Calu3 (cell line): ENCODE results near the gene CRLF3. TPM values are rescaled to one million over a fixed set of nuclear protein-coding genes. Genes with fewer than 3 reads are reported as not detected.

Source experiments
- BruUV-seq: library from RNA; stranded (reverse); fragments of 400-500 nt; replicated peaks from 2 replicates; lab custom pipeline; 2021; lab: Mats Ljungman, UMichigan
- CTCF ChIA-PET: fragments of 300-600 bp; sonication (Branson Sonifier 250); formaldehyde crosslinking; loops from one replicate; lab custom pipeline; 2022; ENCODE audit warnings: antibody characterized with exemption; lab: Charles Lee
- DNase-seq: peaks from one replicate; pipeline ENCODE4 v3.0.0; 2022
- H3K27ac Mint-ChIP-seq: one replicate; pipeline ENCODE4 v1.8.0; 2022; ENCODE audit warnings: mixed read lengths; ENCODE audit not compliant: unreplicated experiment
- H3K27me3 Mint-ChIP-seq: one replicate; pipeline ENCODE4 v1.8.0; 2022; ENCODE audit warnings: mixed read lengths; ENCODE audit not compliant: unreplicated experiment
- H3K36me3 Mint-ChIP-seq: one replicate; pipeline ENCODE4 v1.8.0; 2022; ENCODE audit warnings: mild to moderate bottlenecking, moderate library complexity, mixed read lengths; ENCODE audit not compliant: insufficient read depth, unreplicated experiment
- H3K4me1 Mint-ChIP-seq: one replicate; pipeline ENCODE4 v1.8.0; 2022; ENCODE audit warnings: mild to moderate bottlenecking, low read depth, mixed read lengths; ENCODE audit not compliant: unreplicated experiment
- H3K4me3 Mint-ChIP-seq: one replicate; pipeline ENCODE4 v1.8.0; 2022; ENCODE audit warnings: mild to moderate bottlenecking, low read depth, moderate library complexity, mixed read lengths; ENCODE audit not compliant: unreplicated experiment
- H3K9me3 Mint-ChIP-seq: one replicate; pipeline ENCODE4 v1.8.0; 2022; ENCODE audit warnings: low read depth, mixed read lengths; ENCODE audit not compliant: unreplicated experiment
- CTCF ChIP-seq: fragments of 200-600 bp; IDR thresholded peaks from one replicate; pipeline ENCODE4 v1.8.0; 2022; ENCODE audit warnings: antibody characterized with exemption; ENCODE audit not compliant: unreplicated experiment
- intact Hi-C: fragments of 100-400 bp; cut with micrococcal nuclease; formaldehyde crosslinking; loops from one replicate; pipeline ENCODE4 v1.10.0; 2022; ENCODE audit not compliant: unreplicated experiment
- total RNA-seq: library from RNA; stranded (reverse); gene quantifications from 2 replicates; pipeline ENCODE4 v1.2.3, GENCODE V29; 2022

CRLF3 gene
- total RNA-seq, 1 experiment from 2014 or later: 11.5 TPM

GRCh38 chr17:30838202-30838807, 13.8 kb upstream of the CRLF3 start:
- Mint-ChIP-seq H3K4me1 (peaks cover 1% of the 10 kb centered on the region), H3K9me3 (no peaks in the 10 kb centered on the region), H3K36me3 (peaks cover 10% of the 10 kb centered on the region), H3K4me3 (no peak overlapping the region), H3K27me3 (no peaks in the 10 kb centered on the region), H3K27ac (no peak overlapping the region)
- no peak for DNase-seq
- intact Hi-C loops: no loop called here
- CTCF ChIA-PET: no interaction called here
- BruUV-seq: no TSS peak
- TF ChIP-seq CTCF: no peak

- no peaks in the 10 kb centered on the region for H3K9me3 Mint-ChIP-seq
- CTCF ChIA-PET: no interaction called here
Measured at GRCh38 chr17:30832438-30833124, 8.1 kb upstream of the CRLF3 start.

GRCh38 chr17:30831663-30832437, 7.4 kb upstream of the CRLF3 start, which contains the start of gene ATAD5:
Gene ATAD5 (plus strand): TSS chr17:30831966. CDS start chr17:30832348, 382 bp downstream.
- Mint-ChIP-seq H3K27me3 (no peaks in the 10 kb centered on the region), H3K9me3 (no peaks in the 10 kb centered on the region), H3K27ac (peak within 1 kb of the TSS; percentile 93), H3K36me3 (peaks cover 29% of the 10 kb centered on the region), H3K4me1 (peaks cover 16% of the 10 kb centered on the region), H3K4me3 (peak within 1 kb of the TSS; percentile 100)
- peak; percentile 91 for DNase-seq
- no peak for TF ChIP-seq CTCF
- intact Hi-C loops: no loop called here
- BruUV-seq: no TSS peak
- CTCF ChIA-PET: interaction anchor here (0.8 kb wide), 1 partner anchor 11 kb away, joined by 3 read pairs; no protein-coding TSS in a partner anchor

More at GRCh38 chr17:30832438-30833124, 8.1 kb upstream of the CRLF3 start:
- no peaks in the 10 kb centered on the region for H3K27me3 Mint-ChIP-seq
- peak overlapping the region; percentile 100 for H3K4me3 Mint-ChIP-seq
- BruUV-seq: TSS peak; percentile 53
- no peak for DNase-seq
- peak overlapping the region; percentile 93 for H3K27ac Mint-ChIP-seq
- intact Hi-C loops: no loop called here
- no peak for TF ChIP-seq CTCF
- peaks cover 16% of the 10 kb centered on the region for H3K4me1 Mint-ChIP-seq
- peaks cover 29% of the 10 kb centered on the region for H3K36me3 Mint-ChIP-seq

GRCh38 chr17:30831257-30831656, 6.8 kb upstream of the CRLF3 start:
- intact Hi-C loops: no loop called here
- DNase-seq: no peak
- no peak for TF ChIP-seq CTCF
- Mint-ChIP-seq H3K27me3 (no peaks in the 10 kb centered on the region), H3K4me3 (peak overlapping the region; percentile 100), H3K27ac (peak overlapping the region; percentile 93), H3K36me3 (peaks cover 29% of the 10 kb centered on the region), H3K4me1 (peaks cover 16% of the 10 kb centered on the region), H3K9me3 (no peaks in the 10 kb centered on the region)
- BruUV-seq: TSS peak; percentile 49
- CTCF ChIA-PET: interaction anchor here (0.8 kb wide), 1 partner anchor 10 kb away, joined by 3 read pairs; no protein-coding TSS in a partner anchor
